ENCODE data around the gene ASB6.

Gene ASB6, protein sequence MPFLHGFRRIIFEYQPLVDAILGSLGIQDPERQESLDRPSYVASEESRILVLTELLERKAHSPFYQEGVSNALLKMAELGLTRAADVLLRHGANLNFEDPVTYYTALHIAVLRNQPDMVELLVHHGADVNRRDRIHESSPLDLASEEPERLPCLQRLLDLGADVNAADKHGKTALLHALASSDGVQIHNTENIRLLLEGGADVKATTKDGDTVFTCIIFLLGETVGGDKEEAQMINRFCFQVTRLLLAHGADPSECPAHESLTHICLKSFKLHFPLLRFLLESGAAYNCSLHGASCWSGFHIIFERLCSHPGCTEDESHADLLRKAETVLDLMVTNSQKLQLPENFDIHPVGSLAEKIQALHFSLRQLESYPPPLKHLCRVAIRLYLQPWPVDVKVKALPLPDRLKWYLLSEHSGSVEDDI

GRCh38 chr9:129641750-129642585 lies at the start of gene ASB6:
TSS of gene ASB6 (minus strand) at chr9:129642151. CDS start at chr9:129641999, 152 bp downstream.
- TF ChIP-seq CTCF (IDR thresholded peaks at IDR 0.05; ENCODE audit: low read depth, low read length, missing control alignments): peak; percentile 87
- peak; percentile 94 for DNase-seq (ENCODE audit: low read depth)
- in situ Hi-C loops (cut with HindIII; ENCODE audit: low sequenced_read_pairs): no loop called here
- peak within 1 kb of the TSS; percentile 94 for H3K4me3 ChIP-seq (ENCODE audit: low read depth, low read length)

GRCh38 chr9:129688285-129689043 lies 46.5 kb upstream of the ASB6 start:
- no peak for DNase-seq (ENCODE audit: low read depth)
- no peak for TF ChIP-seq CTCF (IDR thresholded peaks at IDR 0.05; ENCODE audit: low read depth, low read length, missing control alignments)
- no peak overlapping the region for H3K4me3 ChIP-seq (ENCODE audit: low read depth, low read length)
- in situ Hi-C loops (cut with HindIII; ENCODE audit: low sequenced_read_pairs): no loop called here

DNA sequence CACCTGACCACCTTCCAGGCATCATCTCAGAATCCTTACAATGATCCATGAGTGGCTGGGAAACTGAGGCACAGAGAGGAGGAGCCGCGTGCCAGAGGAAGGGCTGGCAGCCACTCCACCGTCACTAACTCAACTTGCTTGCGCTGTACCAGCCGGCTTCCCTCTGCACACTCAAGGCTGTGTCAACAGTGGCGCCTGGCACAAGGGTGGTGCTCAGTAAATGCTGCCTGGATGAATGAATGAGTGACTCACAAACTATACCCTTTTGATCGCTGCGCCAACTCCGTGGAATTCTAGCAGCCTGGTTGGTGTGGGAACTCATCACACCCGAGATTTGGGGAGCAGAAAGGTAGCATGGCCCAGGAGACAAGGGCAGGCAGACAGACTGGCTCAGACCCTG lies 45.4 kb upstream of the ASB6 start:
- in situ Hi-C loops (cut with HindIII; ENCODE audit: low sequenced_read_pairs): no loop called here
- no peak for DNase-seq (ENCODE audit: low read depth)
- H3K4me3 ChIP-seq (ENCODE audit: low read depth, low read length): no peak overlapping the region
- TF ChIP-seq CTCF (IDR thresholded peaks at IDR 0.05; ENCODE audit: low read depth, low read length, missing control alignments): no peak

DNA sequence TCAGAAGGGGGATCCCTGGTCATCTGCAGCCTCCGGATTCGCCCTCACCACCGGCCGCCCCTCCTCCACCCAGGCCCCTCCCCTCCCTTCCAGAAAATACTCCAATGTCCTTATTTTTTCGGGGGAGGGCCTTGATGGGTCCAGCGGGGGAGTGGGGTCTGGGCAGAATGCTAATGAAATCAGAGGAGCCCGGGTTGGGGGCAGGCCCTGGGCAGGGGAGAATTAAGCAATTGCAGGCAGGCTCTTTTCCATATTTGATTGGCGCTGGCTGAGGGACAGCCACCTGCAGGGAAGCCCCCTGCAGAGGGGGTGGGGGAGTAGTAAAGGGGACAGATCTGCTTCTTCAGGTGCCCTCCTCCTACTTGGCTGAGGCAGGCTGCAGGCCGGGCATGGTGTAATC lies 44.8 kb upstream of the ASB6 start:
- TF ChIP-seq CTCF (IDR thresholded peaks at IDR 0.05; ENCODE audit: low read depth, low read length, missing control alignments): no peak
- in situ Hi-C loops (cut with HindIII; ENCODE audit: low sequenced_read_pairs): no loop called here
- DNase-seq (ENCODE audit: low read depth): no peak
- no peak overlapping the region for H3K4me3 ChIP-seq (ENCODE audit: low read depth, low read length)

- in situ Hi-C loops (cut with HindIII; ENCODE audit: low sequenced_read_pairs): no loop called here
- no peak overlapping the region for H3K4me3 ChIP-seq (ENCODE audit: low read depth, low read length)
- DNase-seq (ENCODE audit: low read depth): no peak
- no peak for TF ChIP-seq CTCF (IDR thresholded peaks at IDR 0.05; ENCODE audit: low read depth, low read length, missing control alignments)
Observed at GRCh38 chr9:129685933-129686259, 43.9 kb upstream of the ASB6 start.

DNA sequence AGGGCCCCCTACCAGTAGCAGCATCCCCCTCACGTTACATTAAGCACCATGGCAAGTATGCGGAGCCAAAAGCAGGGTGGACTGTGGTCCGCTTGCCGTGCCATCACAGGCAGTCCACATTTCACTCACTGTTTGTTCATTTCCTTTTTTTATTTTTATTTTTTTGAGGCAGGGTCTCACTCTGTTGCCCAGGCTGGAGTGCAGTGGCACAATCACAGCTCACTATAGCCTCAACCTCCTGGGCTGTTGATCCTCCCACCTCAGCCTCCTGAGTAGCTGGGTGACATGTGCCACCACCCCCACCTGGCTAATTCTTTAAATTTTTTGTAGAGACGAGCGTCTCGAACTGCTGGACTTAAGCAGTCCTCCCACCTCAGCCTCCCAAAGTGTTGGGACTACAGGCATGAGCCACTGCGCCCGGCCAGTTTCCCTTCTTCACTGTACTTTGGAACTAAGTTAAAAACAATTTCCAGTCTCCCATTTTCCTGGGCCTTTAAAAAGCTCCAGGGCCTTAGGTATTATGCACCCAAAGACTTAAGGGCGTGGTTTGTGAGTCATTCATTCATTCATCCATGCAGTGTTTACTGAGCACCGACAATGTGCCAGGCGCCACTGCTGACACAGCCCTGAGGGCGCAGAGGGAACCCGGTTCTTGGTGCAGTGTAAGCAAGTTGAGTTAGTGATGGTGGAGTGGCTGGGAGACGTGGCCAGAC lies 43.4 kb upstream of the ASB6 start:
- no peak for TF ChIP-seq CTCF (IDR thresholded peaks at IDR 0.05; ENCODE audit: low read depth, low read length, missing control alignments)
- DNase-seq (ENCODE audit: low read depth): no peak

More for the DNA sequence above, 43.4 kb upstream of the ASB6 start:
- in situ Hi-C loops (cut with HindIII; ENCODE audit: low sequenced_read_pairs): no loop called here
- H3K4me3 ChIP-seq (ENCODE audit: low read depth, low read length): no peak overlapping the region

All from astrocyte of the cerebellum (primary cell).